Esophagus (tissue), 2 donors: ENCODE results near the gene ZNF718. TPM values are rescaled to one million over a fixed set of nuclear protein-coding genes. Genes with fewer than 3 reads are reported as not detected.
"Not testable (repeated sequence)": the region's sequence is repeated elsewhere in the genome, so short reads cannot be mapped to it uniquely, and the experiment has no call there.

Experiments used
- H3K27ac ChIP-seq, 2 donors: one replicate each; pipeline ENCODE4 v1.5.1; 2013; ENCODE audit warnings: low read depth in 2 of 2, mild to moderate bottlenecking in 2 of 2, inconsistent platforms in 1 of 2, low read length in 1 of 2, moderate library complexity in 1 of 2
- H3K27me3 ChIP-seq, 2 donors: one replicate each; pipeline ENCODE4 v1.6.1; 2013; ENCODE audit warnings: low read length in 2 of 2, control low read depth in 1 of 2, mild to moderate bottlenecking in 1 of 2; ENCODE audit not compliant: insufficient read depth in 2 of 2, control insufficient read depth in 1 of 2
- H3K36me3 ChIP-seq, 2 donors: one replicate each; pipeline ENCODE4 v1.6.1; 2013; ENCODE audit warnings: low read length in 1 of 2; ENCODE audit not compliant: control insufficient read depth in 2 of 2, insufficient read depth in 2 of 2
- H3K4me1 ChIP-seq, 2 donors: one replicate each; pipeline ENCODE4 v1.6.1; 2013; ENCODE audit warnings: low read length in 1 of 2; ENCODE audit not compliant: control insufficient read depth in 2 of 2, insufficient read depth in 2 of 2
- H3K4me3 ChIP-seq, 2 donors: one replicate each; pipeline ENCODE4 v1.5.1; 2013; ENCODE audit warnings: low read length in 2 of 2, mild to moderate bottlenecking in 2 of 2, low read depth in 1 of 2, moderate library complexity in 1 of 2
- H3K9me3 ChIP-seq, 2 donors: one replicate each; pipeline ENCODE4 v1.6.1; 2013; ENCODE audit warnings: mild to moderate bottlenecking in 2 of 2, low read depth in 1 of 2, low read length in 1 of 2, moderate library complexity in 1 of 2; ENCODE audit not compliant: control insufficient read depth in 2 of 2, insufficient read depth in 1 of 2
- WGBS, 2 donors: extraction: QIAGEN DNeasy Blood & Tissue Kit; methylation state at CpG; one replicate each; pipeline ENCODE4 v1.1.7; 2013; 5-methylcytosine and 5-hydroxymethylcytosine counted together
- polyA plus RNA-seq, 2 donors: library from polyadenylated mRNA; stranded (reverse); fragments of 200-250 nt; gene quantifications; one replicate each; pipeline ENCODE4 v1.2.3, GENCODE V29; 2013
- donor health status: healthy with polysubstance abuse.
- donor health status: Bipolar disorder and iron deficiency.

The ZNF718 gene
- polyA plus RNA-seq, 2 donors: 0.75 to 0.98 TPM

- Histone ChIP-seq H3K27ac (no peak overlapping the region), H3K4me3 (no peak overlapping the region), H3K4me1 (no peaks in the 10 kb centered on the region)
These were observed 10.2 kb upstream of the ZNF718 start for GRCh38 chr4:114149-114548.

GRCh38 chr4:116499-116898, 7.8 kb upstream of the ZNF718 start:
- no peaks in the 10 kb centered on the region for H3K4me1 ChIP-seq
- H3K27me3 ChIP-seq: no peaks in the 10 kb centered on the region
- no peak overlapping the region for H3K4me3 ChIP-seq
- WGBS, 2 donors: 89 to 97% methylated on average over 1 of the region's 1 CpG
- H3K27ac ChIP-seq: no peak overlapping the region
- no peaks in the 10 kb centered on the region for H3K36me3 ChIP-seq
- no peaks in the 10 kb centered on the region for H3K9me3 ChIP-seq

More at GRCh38 chr4:114149-114548, 10.2 kb upstream of the ZNF718 start:
- Histone ChIP-seq H3K9me3 (peaks cover 0 to 7% of the 10 kb centered on the region in 2 donors), H3K36me3 (no peaks in the 10 kb centered on the region), H3K27me3 (peaks cover 0 to 2% of the 10 kb centered on the region in 2 donors)

GRCh38 chr4:120616-121015, 3.7 kb upstream of the ZNF718 start:
- peaks cover 2 to 3% of the 10 kb centered on the region in 2 donors for H3K4me1 ChIP-seq
- H3K36me3 ChIP-seq: no peaks in the 10 kb centered on the region
- no peaks in the 10 kb centered on the region for H3K27me3 ChIP-seq
- H3K27ac ChIP-seq: no peak overlapping the region
- no peak overlapping the region for H3K4me3 ChIP-seq
- no peaks in the 10 kb centered on the region for H3K9me3 ChIP-seq
- WGBS, 2 donors: 77% methylated on average over 5 of the region's 5 CpGs

- WGBS, 2 donors: 71 to 76% methylated on average over 7 of the region's 7 CpGs
- Histone ChIP-seq H3K27ac (no peak overlapping the region), H3K4me3 (no peak overlapping the region), H3K36me3 (no peaks in the 10 kb centered on the region), H3K4me1 (peaks cover 6 to 7% of the 10 kb centered on the region in 2 donors), H3K9me3 (no peaks in the 10 kb centered on the region), H3K27me3 (no peaks in the 10 kb centered on the region)
These were observed 2.8 kb upstream of the ZNF718 start for GRCh38 chr4:121408-122084.

- H3K9me3 ChIP-seq, H3K36me3 ChIP-seq, H3K4me1 ChIP-seq, H3K27me3 ChIP-seq: not testable (repeated sequence)
- WGBS, 2 donors: 45 to 46% methylated on average over 10 of the region's 10 CpGs
- H3K4me3 ChIP-seq: peak overlapping the region in 1 of 2 donors; percentile 98
- peak overlapping the region; percentile 71 to 96 for H3K27ac ChIP-seq
These were observed 403 bp upstream of the ZNF718 start for GRCh38 chr4:123922-124274.

GRCh38 chr4:125091-125771, 930 bp downstream of the ZNF718 start:
- H3K4me3 ChIP-seq: peak overlapping the region; percentile 94 to 98
- no peaks in the 10 kb centered on the region for H3K36me3 ChIP-seq
- WGBS, 2 donors: 1 to 2% methylated on average over 30 of the region's 30 CpGs
- H3K27ac ChIP-seq: peak overlapping the region; percentile 95 to 96
- H3K27me3 ChIP-seq: no peaks in the 10 kb centered on the region
- H3K9me3 ChIP-seq: no peaks in the 10 kb centered on the region
- peaks cover 6 to 7% of the 10 kb centered on the region in 2 donors for H3K4me1 ChIP-seq

GRCh38 chr4:125833-126232, 1.5 kb downstream of the ZNF718 start:
- Histone ChIP-seq H3K27me3 (no peaks in the 10 kb centered on the region), H3K27ac (peak overlapping the region; percentile 95 to 96), H3K9me3 (no peaks in the 10 kb centered on the region), H3K4me3 (peak overlapping the region; percentile 94 to 98), H3K4me1 (peaks cover 6 to 7% of the 10 kb centered on the region in 2 donors), H3K36me3 (no peaks in the 10 kb centered on the region)
- WGBS, 2 donors: 41 to 48% methylated on average over 5 of the region's 5 CpGs

- H3K4me3 ChIP-seq: no peak overlapping the region
- H3K36me3 ChIP-seq: peaks cover 0 to 12% of the 10 kb centered on the region in 2 donors
- H3K27ac ChIP-seq: no peak overlapping the region
- no peaks in the 10 kb centered on the region for H3K4me1 ChIP-seq
- no CpG with 5 or more reads among the region's 1 CpG for WGBS, 2 donors
- H3K9me3 ChIP-seq: peaks cover 0 to 13% of the 10 kb centered on the region in 2 donors
- no peaks in the 10 kb centered on the region for H3K27me3 ChIP-seq
These were observed 8.2 kb downstream of the ZNF718 start for GRCh38 chr4:132483-132882.

- WGBS, 2 donors: 91 to 94% methylated on average over 3 of the region's 3 CpGs
- peaks cover 12 to 18% of the 10 kb centered on the region in 2 donors for H3K36me3 ChIP-seq
- H3K27ac ChIP-seq: no peak overlapping the region
- no peaks in the 10 kb centered on the region for H3K4me1 ChIP-seq
- no peak overlapping the region for H3K4me3 ChIP-seq
- H3K9me3 ChIP-seq: peaks cover 3 to 28% of the 10 kb centered on the region in 2 donors
- no peaks in the 10 kb centered on the region for H3K27me3 ChIP-seq
These were observed 14.6 kb downstream of the ZNF718 start for GRCh38 chr4:138935-139334.

- 95 to 97% methylated on average over 8 of the region's 8 CpGs for WGBS, 2 donors
- H3K36me3 ChIP-seq: peaks cover 12 to 17% of the 10 kb centered on the region in 2 donors
These were observed 15.4 kb downstream of the ZNF718 start for GRCh38 chr4:139691-140090.

More at GRCh38 chr4:139691-140090, 15.4 kb downstream of the ZNF718 start:
- H3K4me3 ChIP-seq: no peak overlapping the region
- no peaks in the 10 kb centered on the region for H3K4me1 ChIP-seq
- no peak overlapping the region for H3K27ac ChIP-seq
- H3K9me3 ChIP-seq: peaks cover 3 to 29% of the 10 kb centered on the region in 2 donors
- no peaks in the 10 kb centered on the region for H3K27me3 ChIP-seq
